GM18502 (cell line): Measurements from ENCODE around the gene ZC3H4.
A peak's percentile ranks its signal among the peaks of the same experiment; 100 is the strongest.
"Not testable (repeated sequence)": the region's sequence is repeated elsewhere in the genome, so short reads cannot be mapped to it uniquely, and the experiment has no call there.

Experiments used
- ATAC-seq: cut with Tn5 transposase; IDR thresholded peaks from one replicate; pipeline ENCODE4 v1.9.1; 2021; ENCODE audit warnings: mild to moderate bottlenecking; ENCODE audit not compliant: unreplicated experiment, poor library complexity

The ZC3H4 gene

DNA sequence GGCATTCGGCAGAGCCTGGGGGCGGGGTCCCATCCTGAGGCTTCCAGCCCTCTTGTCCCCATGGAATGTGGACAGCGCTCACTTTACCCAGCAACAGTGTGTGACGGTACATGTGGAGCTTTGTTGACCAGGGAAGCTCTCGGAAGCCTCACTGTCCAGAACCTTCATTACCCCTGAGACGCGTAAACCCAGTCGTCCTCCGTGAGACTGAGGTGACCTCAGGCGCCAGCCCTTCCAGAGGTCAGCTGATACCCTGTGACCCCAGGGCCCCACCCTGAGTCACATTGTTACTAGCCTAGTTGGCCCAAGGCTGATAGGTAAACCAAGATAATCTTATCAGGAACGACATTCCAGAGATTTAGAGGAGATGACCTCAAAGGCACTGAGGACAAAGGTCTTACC is 55.0 kb downstream of the ZC3H4 start:
- ATAC-seq: no peak

DNA sequence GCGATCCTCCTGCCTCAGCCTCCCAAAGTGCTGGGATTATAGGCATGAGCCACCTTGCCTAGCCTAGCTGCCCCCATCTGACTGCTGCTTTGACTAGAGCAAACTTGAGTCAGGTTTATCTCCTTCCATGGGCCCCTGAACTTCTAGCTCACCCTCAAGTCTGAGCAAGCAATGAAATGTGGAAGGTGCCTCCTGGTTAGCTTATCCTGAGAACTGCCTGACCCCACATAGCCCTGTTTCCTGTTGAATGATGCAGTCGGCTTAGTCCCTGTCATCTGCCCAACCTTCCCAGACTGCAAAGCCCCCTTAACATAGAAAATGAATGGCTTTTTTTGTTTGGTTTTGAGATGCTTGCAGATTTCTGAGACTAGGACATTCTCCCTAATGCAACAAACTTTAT is 56.2 kb downstream of the ZC3H4 start:
- no peak for ATAC-seq

DNA sequence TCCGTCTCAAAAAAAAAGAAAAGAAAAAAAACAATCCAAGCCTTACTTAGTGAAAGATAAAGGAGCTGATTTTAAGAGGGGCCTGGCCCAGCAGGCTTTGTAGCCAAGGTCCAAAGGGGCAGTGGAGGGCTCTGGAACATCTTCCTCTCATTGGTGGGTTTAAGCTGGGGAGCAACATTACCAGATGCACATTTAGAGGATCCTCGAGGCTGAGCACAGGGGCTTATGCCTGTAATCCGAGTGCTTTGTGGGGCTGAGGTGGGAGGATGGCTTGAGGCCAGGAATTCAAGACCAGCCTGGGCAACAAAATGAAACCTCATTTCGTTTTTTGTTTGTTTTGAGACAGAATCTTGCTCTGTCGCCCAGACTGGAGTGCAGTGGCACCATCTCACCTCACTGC is 57.2 kb downstream of the ZC3H4 start:
- no peak for ATAC-seq

DNA sequence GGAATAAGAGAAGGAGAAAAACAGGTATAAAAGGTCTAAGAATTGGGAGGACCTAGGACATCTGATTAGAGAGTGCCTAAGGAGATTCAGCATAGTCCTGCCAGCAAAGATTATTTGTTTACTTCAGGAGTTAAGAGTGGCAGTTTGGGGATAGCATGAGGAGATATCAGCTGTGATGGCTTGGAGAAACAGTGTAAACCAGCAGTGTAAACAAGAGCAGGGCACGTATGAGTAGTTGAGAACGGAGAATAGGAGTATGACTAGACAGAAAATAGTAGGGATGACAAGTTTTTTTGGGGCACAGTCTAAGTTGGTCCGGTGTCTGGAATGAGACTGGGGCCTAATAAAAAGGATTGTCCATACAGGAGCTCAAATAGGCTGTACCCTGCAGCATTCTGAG is 63.0 kb downstream of the ZC3H4 start:
- not testable (repeated sequence) for ATAC-seq

DNA sequence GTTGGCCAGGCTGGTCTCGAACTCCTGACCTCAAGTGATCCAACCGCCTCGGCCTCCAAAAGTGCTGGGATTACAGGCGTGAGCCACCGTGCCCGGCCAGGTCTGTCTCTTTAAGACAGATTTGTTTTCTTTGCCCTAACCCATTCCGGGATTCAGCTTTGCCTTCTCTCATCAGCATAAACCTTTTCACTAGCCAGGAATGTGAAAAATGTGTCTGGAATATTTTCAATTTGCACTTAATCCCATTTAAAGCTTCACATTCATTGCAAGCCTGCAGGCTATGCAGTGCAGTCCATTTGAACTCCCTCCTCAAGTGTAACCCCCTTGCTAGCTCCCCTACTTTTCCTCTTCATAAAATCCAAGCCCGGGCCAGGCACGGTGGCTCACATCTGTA is 64.3 kb downstream of the ZC3H4 start:
- no peak for ATAC-seq

DNA sequence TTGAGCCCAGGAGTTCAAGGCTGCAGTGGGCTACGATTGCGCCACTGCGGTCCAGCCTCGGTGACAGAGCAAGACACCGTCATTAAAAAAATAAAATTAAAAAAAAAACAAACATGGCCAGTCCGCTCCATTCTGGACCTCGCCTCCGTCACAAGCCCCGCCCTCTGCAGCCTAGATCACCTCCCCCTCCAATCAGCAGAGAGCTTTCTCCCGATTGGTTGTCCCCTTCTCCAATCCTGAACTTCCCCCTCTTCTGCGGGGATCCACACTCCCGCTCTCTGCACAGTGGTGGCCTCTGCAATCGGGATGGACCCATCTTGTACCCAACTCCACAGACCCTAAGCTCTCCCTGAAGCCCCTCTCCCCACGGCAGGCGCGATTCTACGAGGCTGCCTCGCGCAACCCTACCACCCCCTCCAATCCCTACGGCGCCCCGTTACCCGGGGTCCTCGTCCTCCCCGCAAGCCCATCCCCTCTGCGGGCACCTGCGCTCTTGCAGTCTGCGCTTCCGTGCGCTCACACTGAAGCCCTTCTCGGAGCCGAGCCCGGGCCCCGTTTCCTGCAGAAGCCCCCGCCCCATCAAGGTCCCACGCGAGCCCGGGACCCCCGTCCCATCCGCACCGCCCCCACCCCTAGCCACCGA is 65.7 kb downstream of the ZC3H4 start:
- ATAC-seq: peak; percentile 54

DNA sequence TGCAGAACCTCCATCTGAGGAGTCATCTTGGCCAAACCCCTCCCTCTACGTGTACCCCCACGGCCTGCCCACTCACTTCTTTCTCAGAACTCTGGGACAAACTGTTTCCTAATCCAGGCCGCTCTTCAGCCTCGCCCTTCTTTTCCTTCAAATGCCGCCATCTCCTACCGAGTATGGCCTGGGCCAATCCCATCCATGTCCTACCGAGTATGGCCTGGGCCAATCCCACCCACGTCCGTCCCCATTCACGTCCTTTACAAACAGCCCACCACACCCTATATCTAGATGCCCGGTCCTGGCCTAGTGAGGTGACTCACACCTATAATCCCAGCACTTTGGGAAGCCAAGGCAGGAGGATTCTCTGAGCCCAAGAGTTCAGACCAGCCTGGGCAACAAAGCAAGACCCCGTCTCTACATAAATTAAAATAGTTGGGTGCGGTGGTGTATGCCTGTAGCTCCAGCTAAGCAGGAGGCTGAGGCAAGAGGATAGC is 66.3 kb downstream of the ZC3H4 start:
- ATAC-seq: no peak

DNA sequence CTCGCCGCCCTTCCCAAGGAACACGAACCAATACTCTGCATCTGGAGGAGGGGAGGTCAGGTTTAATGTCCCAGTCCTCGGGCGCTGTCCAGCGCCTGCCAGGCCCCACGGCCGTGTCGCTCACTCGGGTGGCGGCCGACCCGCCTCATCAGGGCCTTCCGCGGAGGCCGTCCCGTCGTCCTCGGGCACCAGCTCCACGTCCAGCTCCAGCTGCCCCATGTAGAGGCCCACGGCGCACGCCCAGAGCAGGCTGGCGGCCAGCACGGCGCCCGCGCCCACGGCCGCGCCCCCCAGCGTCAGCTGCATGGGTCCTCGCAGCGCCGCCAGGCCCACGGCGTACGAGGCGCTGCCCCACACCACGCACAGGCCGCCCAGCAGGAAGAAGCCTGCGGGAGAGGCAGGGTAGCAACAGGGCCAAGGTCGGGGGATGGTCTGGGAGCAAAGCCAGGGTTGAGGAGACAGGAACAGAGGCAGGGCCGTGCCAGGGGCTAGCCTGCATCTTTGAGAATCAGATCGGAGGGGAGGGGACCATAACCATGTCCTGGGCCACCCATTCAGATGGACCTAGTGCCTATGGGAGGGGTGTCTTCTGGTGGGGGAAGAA is 67.6 kb downstream of the ZC3H4 start:
- ATAC-seq: no peak

DNA sequence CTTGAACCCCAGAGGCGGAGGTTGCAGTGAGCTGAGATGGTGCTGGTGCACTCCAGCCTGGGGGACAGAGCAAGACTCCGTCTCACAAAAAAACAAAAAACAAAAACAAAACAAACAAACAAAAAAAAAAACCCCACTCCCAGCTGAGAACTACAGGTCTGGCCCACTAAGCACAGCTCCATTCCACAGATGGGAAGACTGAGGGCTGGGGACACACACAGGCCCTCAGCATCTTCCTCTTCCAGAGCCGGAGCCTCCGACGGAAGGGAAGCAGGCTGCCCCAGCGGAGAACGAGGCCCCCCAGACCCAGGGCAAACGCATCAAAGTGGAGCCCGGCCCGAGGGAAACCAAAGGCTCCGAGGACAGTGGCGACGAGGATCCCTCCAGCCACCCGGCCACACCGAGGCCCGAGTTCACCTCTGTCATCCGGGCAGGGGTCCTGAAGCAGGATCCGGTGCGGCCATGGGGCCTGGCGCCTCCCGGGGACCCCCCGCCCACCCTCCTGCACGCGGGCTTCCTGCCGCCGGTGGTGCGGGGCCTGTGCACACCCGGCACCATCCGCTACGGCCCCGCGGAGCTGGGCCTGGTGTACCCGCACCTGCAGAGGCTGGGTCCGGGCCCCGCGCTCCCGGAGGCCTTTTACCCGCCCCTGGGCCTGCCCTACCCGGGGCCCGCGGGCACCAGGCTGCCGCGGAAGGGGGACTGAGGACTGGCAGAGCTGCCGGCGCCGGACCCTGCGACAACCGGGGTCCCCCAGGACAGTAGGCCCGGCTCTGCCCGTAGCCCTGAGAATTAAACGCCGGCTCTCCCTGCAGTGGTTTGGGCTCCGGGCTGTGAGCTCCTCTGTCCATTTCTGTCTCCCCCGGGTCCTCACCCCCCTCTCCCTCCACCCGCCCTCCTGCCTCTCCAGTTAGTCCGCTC is 68.4 kb downstream of the ZC3H4 start:
- no peak for ATAC-seq

DNA sequence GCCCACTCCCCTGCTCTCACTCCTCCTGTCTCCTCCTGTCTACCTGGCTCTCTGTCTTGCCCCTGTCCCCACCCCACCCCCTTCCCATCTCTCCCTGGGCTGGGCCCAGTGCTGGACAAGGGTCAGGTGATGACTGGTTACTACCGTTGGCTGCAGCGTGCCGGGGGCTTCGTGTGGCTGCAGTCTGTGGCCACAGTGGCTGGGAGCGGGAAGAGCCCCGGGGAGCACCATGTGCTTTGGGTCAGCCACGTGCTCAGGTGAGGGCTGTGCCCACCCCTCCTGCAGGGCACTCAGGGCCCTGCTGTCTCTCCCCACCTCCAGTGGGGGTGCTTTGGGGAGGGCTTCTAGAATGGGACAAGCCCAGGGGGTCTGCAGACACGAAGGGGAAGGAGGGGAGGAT is 72.7 kb downstream of the ZC3H4 start:
- ATAC-seq: no peak

DNA sequence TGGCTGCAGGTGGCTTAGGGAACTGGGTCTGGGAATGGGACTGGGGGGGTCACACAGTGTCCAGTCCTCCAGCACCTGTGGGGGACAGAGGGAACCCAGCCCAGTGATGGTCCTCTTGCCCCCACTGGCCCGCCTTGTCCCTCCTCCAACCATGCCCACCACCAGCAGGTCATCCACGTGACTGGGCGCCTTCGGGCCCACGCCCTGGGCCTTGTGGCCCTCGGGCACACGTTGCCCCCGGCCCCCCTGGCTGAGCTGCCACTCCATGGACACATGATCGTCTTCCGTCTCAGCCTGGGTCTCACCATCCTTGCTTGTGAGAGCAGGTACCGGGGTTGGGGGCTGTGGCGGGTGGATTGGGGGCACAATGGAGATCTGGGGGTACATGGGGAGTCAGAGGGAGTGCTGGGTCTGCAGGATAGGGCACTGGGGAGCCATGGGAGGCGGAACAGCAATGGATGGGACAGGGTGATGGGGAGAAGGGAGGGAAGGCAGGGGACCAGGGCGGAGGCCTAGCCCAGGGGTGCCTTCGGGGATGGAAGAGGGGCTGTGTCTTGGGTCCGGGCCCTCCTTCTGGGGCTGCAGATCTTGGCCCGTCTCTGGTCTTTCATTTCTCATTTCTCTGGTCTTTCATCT is 74.2 kb downstream of the ZC3H4 start:
- ATAC-seq: no peak

DNA sequence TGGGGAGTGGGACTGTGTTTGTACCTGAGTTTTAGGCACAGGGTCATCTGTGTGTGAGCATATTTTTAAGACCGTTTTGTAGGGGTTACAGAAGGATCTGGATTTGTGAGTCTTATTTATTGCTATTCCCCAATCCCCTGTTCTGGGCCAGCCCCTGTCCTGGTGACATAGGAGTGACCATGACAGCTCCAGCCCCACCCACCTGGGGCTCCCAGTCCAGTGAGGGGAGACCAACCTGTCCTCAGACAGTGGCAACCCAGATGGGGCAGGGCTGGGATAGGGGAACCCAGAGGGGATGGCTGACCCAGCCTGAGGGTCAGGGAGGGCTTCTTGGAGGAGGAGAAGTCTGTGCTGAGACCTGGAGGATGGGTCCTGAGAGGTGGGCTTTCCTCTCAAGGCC is 75.8 kb downstream of the ZC3H4 start:
- no peak for ATAC-seq

DNA sequence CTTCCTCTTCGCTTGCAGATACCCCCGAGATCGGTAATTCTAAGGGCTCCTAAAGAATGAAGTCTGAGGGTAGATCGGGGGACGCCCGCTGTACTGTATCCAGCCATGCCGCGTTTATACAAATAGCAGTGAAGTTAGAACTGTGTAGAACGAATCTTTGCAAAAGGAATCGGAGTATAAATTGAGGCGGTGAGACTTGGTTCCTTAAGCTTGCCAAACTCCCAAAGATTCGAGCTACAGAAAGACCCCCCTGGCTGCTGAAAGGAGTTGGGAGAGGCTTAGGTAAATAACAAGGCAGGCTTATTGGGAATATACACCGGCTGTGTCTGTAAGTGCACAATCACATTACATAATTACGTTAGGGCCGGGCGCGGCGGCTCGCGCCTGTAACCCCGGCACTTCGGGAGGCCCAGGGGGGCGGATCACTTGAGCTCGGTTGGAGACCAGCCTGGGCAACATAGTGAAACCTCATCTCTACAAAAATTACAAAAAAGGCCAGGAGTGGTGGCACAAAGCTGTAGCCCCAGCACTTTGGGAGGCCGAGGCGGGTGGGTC is 77.4 kb downstream of the ZC3H4 start:
- ATAC-seq: peak; percentile 18

DNA sequence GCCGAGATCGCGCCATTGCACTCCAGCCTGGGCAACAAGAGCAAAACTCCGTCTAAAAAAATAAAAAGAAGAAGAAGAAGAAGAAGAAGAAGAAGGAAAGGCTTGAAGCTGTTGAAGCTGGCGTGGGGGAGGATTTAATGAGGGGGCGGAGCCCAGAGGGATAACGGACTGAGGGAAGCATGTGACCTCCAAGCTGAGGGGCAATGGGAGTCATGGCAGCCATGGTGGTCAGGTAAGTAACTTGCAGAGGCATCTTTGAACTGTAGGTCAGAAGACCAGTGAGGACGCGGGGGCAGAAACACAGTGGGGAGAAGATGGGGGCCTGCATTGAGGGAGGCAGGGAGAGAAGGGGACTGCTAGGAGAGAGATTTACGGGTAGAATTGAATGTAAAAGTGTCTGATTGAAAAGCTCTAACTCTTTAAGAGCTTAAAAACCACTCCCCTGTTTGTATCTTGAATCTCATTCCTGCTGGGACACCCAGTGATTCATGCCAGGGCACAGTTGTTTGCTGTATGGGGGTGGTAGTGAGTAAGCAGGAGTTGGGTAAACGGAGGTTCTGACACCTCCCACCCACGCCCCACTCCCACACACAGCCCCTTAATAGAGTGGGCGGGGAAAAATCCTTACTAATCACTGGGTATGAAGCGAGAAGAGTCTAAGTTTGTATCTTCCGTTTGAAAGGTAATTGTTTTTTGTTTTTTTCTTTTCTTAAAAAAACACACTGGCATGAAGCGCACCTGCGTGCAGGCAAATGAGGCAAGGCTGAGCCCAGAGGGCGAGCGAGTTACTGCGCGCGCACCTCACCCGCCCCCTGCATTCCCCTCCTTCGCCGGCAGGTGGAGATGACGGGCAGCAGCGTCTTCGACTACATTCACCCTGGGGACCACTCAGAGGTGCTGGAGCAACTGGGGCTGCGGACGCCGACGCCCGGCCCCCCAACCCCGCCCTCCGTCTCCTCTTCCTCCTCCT is 78.2 kb downstream of the ZC3H4 start:
- ATAC-seq: peak; percentile 76

DNA sequence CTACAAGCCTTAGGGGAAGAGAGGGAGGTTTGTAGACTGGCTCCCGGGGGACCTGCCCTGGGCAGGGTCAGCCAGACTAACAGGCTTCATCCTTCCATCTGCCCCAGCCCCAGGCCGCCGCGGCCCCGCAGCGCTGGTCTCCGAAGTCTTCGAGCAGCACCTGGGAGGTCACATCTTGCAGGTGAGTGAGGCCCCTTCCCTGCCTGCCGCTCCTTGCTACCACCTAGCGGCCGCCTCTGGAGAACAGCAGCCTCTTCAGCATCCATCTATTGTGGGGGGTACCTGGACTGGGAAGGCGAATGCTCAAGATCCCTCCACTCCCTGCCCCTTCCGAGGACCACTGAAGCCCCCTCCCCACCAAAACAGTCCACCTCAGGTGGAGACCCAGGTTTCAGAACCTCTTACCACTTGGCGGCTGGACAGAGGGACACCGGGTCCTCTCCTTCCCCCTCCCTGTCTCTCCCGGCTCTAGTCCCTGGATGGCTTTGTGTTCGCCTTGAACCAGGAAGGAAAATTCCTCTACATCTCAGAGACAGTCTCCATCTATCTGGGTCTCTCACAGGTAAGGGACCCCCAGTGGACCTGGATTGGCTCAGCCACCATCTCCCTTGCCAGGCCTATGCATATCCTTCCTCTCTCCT is 81.3 kb downstream of the ZC3H4 start:
- ATAC-seq: no peak

DNA sequence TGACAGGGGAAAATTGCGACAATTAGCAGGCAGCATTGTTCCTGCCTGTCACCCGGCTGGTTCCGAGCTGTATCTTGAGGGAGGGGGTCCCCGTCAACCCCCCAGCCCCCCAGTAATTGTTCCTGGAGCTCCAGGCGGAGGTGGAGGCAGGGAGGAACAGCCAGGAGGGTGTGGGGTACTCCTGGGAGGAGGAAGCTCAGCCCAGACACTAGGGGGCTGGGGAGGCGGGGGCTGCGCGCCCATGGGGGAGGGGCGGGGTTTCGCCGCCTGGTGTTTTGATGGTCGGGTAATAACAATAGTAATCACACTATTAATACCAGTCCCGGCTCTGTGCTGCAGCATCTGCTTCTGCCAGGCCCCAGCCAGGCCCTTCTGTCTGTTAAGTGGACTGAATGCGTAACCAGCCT is 85.4 kb downstream of the ZC3H4 start:
- ATAC-seq: no peak

DNA sequence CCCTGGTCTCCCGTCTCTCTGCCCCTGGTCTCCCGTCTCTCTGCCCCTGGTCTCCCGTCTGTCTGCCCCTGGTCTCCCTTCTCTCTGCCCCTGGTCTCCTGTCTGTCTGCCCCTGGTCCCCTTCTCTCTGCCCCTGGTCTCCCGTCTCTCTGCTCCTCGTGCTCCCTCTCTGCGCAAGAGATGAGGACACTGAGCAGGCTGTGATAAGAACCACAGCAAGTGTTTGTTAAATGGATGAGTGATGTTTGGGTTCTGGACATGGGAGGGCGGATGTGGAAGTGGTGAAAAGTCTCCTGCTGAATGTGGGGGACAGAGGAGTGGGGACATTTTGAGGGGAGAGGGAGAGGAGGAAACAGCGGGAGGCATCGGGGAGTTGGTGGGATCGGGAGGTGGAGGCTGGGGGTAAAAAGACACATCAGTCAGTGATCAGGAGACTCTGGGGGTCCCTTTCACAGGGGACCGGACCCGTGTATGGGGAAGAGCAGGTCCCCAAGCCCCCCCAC is 85.9 kb downstream of the ZC3H4 start:
- ATAC-seq: no peak

DNA sequence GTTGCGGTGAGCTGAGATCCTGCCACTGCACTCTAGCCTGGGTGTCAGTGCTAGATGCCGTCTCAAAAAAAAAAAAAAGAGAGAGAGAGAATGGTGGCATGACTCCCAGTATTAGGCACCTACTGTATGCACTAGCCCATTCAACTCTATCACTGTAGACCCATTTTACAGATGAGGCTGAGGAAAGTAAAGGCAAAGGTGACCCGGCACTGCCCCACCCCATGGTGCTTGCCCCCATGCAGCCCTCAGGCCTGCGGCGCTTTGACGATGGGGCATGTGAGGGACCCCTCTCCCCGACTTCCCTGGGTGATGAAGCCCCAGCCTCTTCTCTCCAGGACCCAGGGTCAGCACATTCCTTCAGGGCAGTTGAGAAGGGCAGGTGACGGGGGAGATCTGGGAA is 86.7 kb downstream of the ZC3H4 start:
- ATAC-seq: no peak

DNA sequence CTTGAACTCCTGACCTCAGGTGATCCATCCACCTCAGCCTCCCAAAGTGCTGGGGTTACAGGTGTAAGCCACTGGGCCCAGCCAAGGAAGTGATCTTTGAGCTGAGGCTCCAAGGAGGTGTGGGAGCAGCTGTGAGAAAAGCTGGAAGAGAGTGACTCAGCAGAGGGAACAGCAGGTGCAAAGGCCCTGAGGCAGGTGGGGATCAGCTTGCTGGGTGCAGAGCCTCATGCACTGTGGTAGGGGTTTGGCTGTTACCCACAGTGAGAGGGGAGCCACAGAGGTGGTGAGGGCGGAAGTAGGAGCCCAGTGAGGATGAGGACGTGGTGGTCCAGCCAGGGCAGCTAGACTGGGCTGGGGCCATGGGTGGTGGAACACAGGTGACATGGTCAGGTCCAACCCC is 87.4 kb downstream of the ZC3H4 start:
- no peak for ATAC-seq
